ENCODE results near the gene GREM1. TPM values are rescaled to one million over a fixed set of nuclear protein-coding genes. Genes with fewer than 3 reads are reported as not detected.

GREM1 gene
- total and polyA plus RNA-seq, 2 experiments from 2014 or later: 0.27 to 1.0 TPM

- no peak for DNase-seq (ENCODE audit: low spot score)
- Histone ChIP-seq H3K4me2 (no peak overlapping the region), H3K4me1 (ENCODE audit: insufficient read depth) (peaks cover 4% of the 10 kb centered on the region; the same call in 1 of the 2 replicates), H3K4me3 (no peak overlapping the region), H3K27ac (ENCODE audit: low read depth) (no peak overlapping the region), H3K9me2 (ENCODE audit: insufficient read depth) (peaks cover 9% of the 10 kb centered on the region; the same call in 1 of the 2 replicates), H3K36me3 (ENCODE audit: insufficient read depth) (peaks cover 3% of the 10 kb centered on the region; the same call in 1 of the 2 replicates), H3K27me3 (ENCODE audit: insufficient read depth) (no peaks in the 10 kb centered on the region), H2AFZ (no peak overlapping the region), H3K79me2 (replicated peaks; ENCODE audit: insufficient read depth) (no peaks in the 10 kb centered on the region), H3F3A (replicated peaks; ENCODE audit: low read depth) (no peaks in the 10 kb centered on the region), H4K20me1 (replicated peaks; ENCODE audit: insufficient read depth) (no peaks in the 10 kb centered on the region; the same call in 1 of the 2 replicates)
- Mint-ChIP-seq H3K27ac (no peak overlapping the region), H3K4me3 (no peak overlapping the region), H3K9me3 (no peaks in the 10 kb centered on the region), H3K27me3 (ENCODE audit: insufficient read depth, low read depth, poor library complexity) (no peaks in the 10 kb centered on the region), H3K36me3 (ENCODE audit: low read depth) (peaks cover 8% of the 10 kb centered on the region), H3K4me1 (peaks cover 8% of the 10 kb centered on the region; the same call in 2 of the 3 replicates)
- TF ChIP-seq ZNF462 (CRISPR knock-in tag; IDR thresholded peaks at IDR 0.05): no peak
- TF ChIP-seq CREB1 (CRISPR knock-in tag; IDR thresholded peaks at IDR 0.05; ENCODE audit: low read depth): no peak
- no peak for TF ChIP-seq ZNF114 (CRISPR knock-in tag; IDR thresholded peaks at IDR 0.05)
- no peak for TF ChIP-seq NANOG (IDR thresholded peaks at IDR 0.05; ENCODE audit: borderline replicate concordance)
- TF ChIP-seq STAT1 (IDR thresholded peaks at IDR 0.05; ENCODE audit: unreplicated experiment): no peak
- no peak for TF ChIP-seq REST (IDR thresholded peaks at IDR 0.05; ENCODE audit: unreplicated experiment)
- no peak for TF ChIP-seq EZH2phosphoT487 (IDR thresholded peaks at IDR 0.05; ENCODE audit: unreplicated experiment)
- TF ChIP-seq ETS1 (IDR thresholded peaks at IDR 0.05): no peak
- no peak for TF ChIP-seq JUNB (IDR thresholded peaks at IDR 0.05; ENCODE audit: unreplicated experiment)
- TF ChIP-seq ZNF331 (CRISPR knock-in tag; IDR thresholded peaks at IDR 0.05; ENCODE audit: low read depth): no peak
- no peak for TF ChIP-seq EZH2 (IDR thresholded peaks at IDR 0.05; ENCODE audit: low read depth, unreplicated experiment)
- TF ChIP-seq CTCF (conservative IDR thresholded peaks at IDR 0.05; ENCODE audit: low read depth in 2 of 2): no peak
- TF ChIP-seq POLR2AphosphoS5 (IDR thresholded peaks at IDR 0.05; ENCODE audit: low read depth): no peak
- ATAC-seq: no peak
Measured at GRCh38 chr15:32690941-32691688, 26.7 kb upstream of the GREM1 start.

Measured in GM23338 (cell line).